ENCODE results near the gene WTAP.
"Not testable (repeated sequence)": the region's sequence is repeated elsewhere in the genome, so short reads cannot be mapped to it uniquely, and the experiment has no call there.

WTAP gene

DNA sequence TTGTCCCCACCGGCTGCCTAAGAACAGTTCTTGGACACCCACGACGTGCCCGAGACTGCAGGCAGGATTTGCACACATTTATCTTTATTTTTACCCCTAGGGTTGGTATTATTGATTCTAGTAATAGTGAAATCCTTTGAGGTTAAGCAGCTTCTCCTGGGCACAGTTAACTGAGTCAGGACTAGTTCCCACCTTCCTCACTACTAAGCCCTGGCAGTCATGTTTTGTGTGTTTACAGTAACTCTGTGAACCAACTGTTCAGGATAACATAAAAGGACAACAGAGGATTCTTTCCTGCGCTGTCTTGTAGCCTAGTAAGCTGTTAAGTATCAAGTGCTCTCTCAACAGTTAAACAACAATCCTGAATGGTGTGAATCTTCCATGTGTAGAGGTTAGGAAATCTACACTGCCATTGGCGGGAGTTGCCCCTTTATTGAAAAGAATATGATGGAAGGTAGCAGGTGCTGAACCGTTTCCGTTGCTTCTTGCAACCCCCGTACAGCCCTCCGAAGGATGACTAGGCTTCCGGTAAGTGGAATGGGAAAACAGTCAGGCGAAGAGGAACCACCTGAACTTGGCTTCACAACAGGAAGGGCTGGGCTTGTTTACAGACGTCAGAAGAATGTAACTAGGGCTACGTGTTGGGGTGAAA, 33.3 kb upstream of the WTAP start:
- DNase-seq, result no peak

DNA sequence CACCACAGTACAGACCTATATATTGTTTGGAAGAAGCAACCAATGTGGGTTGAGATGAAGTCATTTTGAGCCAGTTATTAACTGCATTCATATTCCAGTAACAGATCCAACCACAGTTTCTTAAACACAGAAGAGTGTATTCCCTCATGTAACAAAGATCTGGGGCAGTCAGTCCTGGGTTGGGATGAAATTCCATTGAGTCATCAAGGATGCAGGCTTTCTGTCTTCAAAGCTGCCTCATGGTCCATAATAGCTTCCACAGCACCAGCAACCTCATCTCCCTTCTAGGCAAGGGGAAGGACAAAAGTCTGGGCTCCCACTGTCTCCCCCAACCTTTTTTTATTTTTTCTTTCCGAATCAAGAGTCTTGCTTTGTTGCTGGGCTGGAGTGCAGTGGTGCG, 31.3 kb upstream of the WTAP start:
- peak; percentile 69 for DNase-seq

DNA sequence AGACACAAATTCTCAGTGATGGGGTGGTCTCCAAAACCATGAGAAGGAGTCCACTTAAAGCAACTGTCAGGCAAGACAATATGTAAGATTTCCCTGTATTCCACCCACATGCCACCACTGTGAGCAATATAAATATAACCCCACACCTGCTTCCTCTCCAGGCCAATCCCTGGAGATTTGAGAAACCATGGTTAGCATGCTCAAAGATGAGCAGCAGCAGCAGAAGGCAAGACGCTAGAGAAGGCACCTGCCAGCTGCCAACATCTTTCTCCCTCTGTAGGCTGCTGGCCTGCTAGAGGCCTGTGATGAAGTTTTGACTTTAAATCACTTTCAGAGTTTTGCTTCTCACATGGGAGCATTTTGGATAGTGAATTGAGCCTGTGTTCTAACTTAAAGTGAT, 26.3 kb upstream of the WTAP start:
- DNase-seq, result no peak

DNA sequence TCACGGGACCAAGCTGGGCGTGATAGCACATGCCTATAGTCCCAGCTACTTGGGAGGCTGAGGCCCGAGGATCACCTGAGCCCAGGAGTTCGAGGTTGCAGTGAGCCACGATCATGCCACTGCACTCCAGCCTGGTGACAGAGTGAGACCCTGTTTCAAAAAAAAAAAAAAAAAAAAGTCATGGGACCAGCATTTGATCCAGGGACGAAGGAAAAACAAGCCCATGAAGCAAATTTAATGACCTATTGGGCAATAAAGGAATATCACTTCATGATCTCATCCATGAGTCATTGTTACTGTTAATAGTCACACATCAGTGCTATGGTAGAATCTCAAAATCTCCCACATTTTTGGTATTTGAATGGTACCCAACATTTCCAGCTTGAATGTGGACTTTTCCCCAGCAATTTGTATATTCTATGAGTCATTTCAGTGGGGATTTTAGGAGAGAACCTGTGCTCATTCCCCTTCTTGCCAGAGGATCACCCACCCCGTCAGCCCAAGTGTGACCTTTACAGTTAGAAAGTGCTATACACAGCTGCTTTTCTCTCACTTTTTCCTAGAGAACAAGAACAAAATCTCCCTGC, 25.8 kb upstream of the WTAP start:
- DNase-seq, result peak; percentile 93

DNA sequence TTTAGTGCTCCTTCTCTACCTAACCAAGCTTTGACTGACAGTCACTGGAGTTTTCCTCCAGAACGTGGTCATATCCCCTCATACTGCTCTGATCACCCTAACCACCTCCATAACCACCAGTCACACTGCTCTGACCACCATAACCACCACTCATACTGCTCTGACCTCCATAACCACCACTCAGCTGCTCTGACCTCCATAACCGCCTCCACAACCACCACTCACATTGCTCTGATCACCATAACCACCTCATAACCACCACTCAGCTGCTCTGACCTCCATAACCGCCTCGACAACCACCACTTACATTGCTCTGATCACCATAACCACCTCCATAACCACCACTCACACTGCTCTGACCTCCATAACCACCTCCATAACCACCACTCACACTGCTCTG, 16.7 kb upstream of the WTAP start:
- not testable (repeated sequence) for DNase-seq

DNA sequence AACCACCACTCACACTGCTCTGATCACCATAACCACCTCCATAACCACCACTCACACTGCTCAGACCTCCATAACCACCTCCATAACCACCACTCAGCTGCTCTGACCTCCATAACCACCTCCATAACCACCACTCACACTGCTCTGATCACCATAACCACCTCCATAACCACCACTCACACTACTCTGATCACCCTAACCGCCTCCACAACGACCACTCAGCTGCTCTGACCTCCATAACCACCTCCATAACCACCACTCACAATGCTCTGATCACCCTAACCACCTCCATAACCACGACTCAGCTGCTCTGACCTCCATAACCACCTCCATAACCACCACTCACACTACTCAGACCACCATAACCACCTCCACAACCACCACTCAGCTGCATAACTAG, 14.9 kb upstream of the WTAP start:
- DNase-seq, result not testable (repeated sequence)

DNA sequence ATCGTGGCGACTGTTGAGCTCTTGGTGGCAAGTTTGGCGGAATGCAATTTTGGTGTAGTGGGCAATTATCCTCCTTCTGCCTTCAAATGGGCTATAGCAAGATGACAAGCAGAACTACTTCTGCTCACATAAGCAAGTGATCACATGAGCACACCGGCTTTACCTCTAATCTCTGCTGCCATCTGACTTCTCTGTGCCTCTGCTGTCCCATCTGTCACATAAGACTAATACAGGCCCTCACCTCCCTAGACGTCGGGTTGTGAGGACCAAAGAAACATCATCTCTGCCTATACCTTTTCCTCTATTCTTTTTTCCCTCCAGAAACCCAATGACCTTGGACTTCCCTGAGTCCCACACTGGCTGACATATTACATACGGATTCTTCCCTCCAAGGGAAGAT, 13.3 kb upstream of the WTAP start:
- DNase-seq, result no peak

DNA sequence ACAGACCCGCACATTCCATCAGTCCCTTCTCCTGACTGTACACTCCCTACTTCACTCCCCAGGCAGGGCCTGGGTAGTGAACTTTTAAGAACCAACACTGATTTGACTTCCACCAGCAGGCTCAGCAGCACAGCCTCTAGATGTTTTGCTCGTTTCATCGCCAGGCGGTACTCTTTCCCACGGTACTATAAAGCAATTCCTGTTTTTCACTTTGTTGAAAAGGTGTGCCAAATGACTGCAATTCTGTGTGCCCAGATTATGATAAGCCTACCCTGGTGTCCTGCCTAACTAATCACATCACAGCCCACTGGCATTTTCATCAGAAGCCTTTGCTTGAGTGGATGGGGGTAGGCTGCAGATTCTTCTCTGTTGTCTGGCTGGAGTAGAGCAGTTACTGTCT, 12.9 kb upstream of the WTAP start:
- DNase-seq, result no peak

DNA sequence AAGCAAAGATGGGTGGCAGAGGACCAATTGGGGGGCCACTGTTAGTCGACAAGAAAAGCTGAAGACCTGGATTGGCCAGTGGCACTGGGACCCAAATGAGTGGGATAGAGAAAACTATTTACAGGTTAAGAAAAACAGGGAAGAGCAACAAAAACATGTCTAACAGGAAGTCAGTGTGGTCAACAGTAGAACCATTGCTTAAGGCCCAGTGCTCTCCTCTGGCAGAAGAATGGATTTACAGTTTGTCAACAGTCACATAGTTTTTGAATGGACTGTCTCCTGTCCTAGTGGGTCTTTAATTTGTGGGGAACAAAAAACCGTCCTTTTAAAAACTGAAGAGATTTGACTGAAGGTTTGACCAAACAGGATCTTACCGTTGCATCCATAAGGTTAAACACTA, 12.1 kb upstream of the WTAP start:
- no peak for DNase-seq

DNA sequence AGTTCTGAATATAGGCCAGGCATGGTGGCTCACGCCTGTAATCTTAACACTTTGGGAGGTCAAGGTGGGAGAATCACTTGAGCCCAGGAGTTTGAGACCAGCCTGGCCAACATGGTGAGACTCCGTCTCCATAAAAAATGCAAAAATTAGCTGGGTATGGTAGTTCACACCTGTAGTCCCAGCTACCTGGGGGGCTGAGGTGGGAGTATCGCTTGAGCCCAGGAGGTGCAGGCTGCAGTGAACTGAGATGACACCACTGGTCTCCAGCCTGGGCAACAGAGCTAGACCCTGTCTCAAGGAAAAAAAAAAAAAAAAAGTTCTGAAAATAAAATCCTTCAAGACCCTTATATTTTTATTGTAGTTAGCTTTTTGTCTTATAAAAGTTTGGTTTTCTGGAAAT, 11.7 kb upstream of the WTAP start:
- no peak for DNase-seq

DNA sequence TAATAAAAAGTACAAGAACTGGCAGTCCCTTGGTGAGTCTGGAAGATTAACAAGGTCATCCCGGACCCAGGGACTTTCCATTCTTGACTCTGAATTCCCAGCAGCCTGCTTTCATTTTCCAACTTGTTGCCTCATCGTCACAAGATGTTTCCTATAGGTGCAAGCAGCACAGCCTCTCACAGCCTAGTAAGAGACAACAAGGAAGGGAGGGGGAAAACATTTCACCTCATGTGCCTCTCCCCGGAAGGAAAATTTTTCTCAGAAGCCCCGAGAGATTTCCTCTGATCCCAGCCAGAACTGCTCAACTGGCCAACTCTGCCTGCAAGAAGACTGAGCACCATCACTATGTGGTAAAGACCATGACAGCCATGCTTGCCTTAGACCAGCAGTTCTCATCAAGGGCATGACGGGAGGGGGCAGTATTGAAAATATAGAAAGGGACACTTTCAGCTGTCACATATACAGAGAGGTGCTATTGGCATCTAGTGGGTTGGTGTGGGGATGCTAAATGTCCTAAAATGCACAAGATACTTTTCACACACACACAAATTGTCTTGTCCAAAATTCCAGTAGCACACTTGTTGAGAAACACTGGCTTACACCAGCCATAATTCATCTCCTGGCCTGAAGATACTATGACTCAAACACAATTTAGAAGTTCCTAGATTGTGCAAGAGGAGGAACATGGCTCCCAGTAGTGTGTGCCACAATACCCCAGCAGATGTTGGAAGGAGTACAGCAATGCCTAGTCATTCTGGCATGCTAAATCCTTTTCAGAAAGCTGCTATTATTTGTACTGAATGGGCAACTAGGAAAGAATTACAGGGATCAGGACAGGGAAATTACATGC, 10.8 kb upstream of the WTAP start:
- DNase-seq, result peak; percentile 92

DNA sequence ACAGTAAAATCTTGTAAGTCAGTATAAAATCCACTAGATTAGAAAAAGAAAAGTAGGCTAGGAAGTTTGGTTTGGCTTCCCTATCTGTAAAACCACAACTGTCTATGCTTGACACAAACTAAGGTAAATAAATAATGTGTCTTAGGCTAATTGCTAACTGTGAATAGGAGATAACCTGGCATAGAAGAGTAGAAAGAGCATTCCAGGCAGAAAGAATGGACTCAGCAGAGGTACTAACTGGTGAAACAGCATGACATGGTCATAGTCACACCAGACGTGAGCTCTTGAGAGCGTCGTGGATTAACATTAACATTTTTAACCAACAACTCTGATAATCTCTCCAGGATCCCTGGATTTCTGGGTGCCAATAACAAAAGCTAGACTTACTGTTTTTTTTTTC, 8.7 kb upstream of the WTAP start:
- DNase-seq, result no peak

DNA sequence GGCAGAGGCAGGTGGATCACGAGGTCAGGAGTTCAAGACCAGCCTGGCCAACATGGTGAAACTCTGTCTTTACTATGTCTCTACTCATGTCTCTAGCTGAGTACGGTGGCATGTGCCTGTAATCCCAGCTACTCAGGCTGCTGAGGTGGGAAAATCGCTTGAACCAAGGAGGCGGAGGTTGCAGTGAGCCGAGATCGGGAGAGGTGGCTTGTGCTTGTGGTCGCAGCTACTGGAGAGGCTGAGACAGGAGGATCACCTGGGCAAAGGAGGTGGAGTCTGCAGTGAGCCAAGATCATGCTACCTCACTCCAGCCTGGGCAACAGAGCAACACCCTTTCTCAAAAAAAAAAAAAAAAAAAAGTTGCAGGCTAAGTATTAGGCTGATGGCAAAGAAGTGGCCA, 8.0 kb upstream of the WTAP start:
- DNase-seq, result no peak

DNA sequence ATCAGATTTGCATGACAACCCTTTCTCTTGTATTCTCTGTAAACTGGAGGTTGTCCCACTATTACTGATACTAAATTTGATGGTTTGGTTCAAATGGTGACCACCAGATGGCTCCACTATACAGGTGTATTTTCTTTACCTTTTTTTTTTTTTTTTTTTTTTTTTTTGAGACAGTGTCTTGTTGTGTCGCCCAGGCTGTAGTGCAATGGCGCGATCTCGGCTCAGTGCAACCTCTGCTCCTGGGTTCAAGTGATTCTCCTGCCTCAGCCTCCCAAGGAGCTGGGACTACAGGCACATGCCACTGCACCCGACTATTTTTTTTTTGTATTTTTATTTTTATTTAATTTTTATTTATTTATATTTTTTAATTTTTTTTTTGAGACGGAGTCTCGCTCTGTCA, 6.6 kb upstream of the WTAP start:
- DNase-seq, result no peak

DNA sequence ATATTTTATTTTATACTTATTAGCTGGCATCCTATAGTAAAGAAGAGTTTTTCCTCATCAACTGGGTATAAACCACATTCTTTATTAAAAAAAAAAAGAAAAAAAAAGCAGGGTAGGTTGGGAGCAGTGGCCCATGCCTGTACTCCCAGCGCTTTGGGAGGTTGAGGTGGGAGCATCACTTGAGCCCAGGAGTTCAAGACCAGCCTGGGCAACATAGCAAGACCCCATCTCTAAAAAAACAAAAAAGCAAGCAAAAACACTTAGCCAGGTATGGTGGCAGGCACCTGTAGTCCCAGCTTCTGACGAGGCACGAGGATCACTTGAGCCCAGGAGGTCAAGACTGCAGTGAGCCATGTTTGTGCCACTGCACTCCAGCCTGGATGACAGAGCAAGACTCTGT, 5.3 kb upstream of the WTAP start:
- DNase-seq, result not testable (repeated sequence)

DNA sequence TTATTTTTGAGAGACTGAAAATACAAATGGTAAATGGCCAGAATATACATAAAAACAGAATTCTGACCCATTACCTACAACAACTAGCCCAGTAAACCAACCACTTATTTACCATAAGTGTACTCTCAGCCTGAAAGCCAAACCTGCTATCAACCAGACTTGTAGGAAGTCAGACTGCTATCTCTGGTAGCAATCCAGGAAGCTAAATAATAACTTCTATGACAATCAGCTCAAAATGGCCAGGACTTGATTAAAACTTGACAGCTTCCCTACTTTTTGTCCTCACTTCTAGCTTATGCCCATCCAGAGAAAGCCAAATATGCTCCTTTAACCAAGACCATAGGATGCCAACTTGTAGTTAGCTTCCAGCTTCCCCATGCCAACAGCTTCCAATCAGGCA, 4.7 kb upstream of the WTAP start:
- DNase-seq, result no peak

DNA sequence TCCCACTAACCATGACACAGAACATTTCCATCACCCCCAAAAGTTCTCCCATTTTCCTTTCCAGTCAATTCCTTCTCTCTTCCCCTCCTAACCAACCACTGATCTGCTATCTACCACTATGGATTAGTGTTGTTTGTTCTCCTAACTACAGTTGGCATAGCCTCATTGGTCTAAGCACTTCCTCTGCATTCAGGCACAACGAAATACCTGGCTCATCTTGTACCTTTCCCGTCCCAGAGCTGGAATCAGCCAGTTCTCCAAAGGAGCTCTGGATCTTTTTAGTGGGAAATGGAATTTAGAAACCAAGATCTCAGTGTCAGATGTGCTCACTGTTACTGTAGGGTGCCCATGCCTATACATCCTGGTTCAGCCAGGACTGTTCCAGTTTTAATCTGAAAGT, 4.0 kb upstream of the WTAP start:
- no peak for DNase-seq

DNA sequence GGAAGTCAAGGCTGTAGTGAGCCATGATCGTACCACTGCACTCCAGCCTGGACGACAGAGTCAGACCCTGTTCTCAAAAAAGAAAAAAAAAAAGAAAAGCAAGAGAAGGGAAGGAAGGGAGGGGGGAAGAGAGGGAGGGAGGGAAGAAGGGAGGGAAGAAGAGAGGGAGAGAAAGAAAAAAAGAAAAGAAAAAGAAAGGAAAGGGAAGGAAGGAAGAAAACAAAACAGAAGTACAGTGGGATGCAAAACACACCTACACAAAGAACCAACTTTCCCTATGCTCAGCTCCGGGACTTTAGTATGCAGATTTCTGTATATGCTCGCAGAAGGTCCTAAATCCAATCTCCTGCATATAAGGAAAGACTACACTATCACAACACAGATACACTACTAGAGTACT, 2.5 kb upstream of the WTAP start:
- DNase-seq, result no peak

DNA sequence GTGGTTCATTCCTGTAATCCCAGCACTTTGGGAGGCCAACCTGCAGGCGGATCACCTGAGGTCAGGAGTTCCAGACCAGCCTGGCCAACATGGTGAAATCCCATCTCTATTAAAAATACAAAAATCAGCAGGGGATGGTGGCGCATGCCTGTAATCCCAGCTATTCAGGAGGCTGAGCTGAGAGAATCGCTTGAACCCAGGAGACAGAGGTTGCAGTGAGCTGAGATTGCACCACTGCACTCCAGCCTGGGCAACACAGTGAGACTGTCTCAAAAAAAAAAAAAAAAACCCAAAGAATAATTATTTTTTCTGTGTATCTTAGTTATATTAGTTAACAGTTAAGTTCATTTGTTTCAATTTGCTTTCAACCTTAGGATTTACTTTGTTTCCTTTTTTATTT, 2.1 kb upstream of the WTAP start:
- not testable (repeated sequence) for DNase-seq

DNA sequence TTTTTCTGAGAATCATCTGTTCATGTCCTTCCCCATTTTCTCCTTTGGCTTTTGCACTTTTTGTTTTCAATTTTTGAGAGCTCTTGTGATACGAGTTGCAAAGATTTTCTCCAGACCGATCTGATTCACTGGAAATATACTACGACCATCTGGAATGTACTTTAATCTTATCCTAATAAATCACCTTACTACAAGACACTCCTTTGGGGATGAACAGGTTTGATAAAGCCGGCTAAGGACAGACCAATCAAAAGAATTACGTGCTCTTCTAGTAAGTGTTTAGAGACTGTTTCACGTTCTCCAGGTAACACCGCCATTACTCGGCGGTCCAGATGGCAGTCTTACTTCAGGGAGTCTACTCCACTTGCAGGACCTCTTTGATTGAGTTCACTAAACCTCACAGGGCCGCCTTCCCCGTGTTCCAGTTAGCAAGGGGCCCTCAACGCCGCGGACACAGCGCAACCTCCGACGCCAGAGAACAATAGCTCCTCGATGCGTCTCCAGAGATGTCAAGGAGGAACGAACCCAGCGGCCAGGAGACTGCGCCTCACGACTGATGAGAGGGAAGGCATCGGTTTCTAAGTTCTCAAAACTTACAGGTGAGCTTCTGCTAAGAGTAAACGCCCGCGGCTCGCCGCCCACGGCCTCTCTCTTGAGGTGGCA, 920 bp upstream of the WTAP start:
- DNase-seq, result no peak

DNA sequence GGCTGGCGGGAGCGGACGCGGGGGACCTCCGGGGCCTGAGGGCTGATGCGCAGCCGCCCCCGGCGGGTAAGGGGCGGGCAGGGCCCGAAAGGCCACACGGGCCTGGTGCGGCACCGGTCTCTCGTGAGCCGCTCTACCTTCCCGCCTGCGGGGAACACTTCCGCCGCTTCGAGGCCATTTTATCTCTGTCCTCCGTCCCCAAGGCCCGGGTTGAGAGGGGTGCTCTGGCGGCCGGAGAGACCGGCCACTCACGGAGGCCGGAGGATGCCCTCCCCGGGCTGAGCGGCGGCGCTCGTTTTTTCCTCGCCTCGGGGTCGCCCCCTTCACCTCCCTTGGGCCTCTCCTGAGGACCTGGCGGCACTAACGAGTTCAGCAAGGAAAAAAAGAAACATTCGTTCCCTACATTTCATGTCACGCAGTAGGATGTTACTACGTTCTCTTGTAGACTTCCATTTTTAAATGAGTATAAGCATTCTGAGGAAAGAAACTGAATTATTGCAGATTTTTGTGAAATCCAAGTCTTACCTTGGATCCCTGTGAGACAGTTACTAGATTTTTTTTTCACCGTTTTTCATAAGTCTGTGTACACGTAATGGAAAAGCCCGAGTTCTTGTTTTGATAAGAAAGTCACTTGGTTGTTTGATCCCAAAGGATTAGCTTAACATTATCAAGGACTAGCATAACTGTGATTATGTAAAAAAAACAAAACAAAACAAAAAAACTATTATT, 575 bp downstream of the WTAP start:
- DNase-seq, result no peak

DNA sequence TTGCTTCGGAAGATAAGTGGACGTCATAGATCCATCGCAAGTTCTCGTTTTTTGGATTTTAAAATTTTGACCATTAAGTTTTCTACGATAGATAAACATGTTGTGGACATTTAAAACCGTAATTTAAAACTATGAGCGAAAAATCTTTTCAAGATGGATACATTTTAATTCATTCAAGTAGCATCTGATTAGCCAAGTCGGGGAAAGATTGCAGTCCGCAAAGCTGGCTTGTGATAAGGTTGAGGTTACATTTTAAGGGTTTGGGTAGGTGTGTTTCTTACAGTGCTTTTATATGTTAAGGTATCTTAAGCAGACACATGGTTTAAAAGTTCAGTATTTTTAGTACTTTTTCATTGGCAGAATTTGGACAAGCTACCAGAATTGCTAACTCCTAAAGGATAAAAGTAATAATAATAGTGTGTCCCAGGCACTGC, 1.2 kb downstream of the WTAP start:
- DNase-seq, result no peak
